NCI-H146 treated with DMSO at 0.1 percent for 48 hours (cell line): ENCODE results near the gene RNASE11.
A peak's percentile ranks its signal among the peaks of the same experiment; 100 is the strongest.
"Not testable (repeated sequence)": the region's sequence is repeated elsewhere in the genome, so short reads cannot be mapped to it uniquely, and the experiment has no call there.

Experiments
- DNase-seq: peaks from one replicate; lab custom pipeline; 2025; ENCODE audit not compliant: unreplicated experiment; lab: John Stamatoyannopoulos, UW

The RNASE11 gene

GRCh38 chr14:20614038-20614840 lies 26.4 kb upstream of the RNASE11 start:
- no peak for DNase-seq

GRCh38 chr14:20613094-20614037 lies 25.6 kb upstream of the RNASE11 start:
- peak; percentile 95 for DNase-seq

GRCh38 chr14:20612403-20612802 lies 24.6 kb upstream of the RNASE11 start:
- no peak for DNase-seq

- no peak for DNase-seq
Observed at GRCh38 chr14:20611277-20611676, 23.5 kb upstream of the RNASE11 start.

GRCh38 chr14:20610002-20610765 lies 22.4 kb upstream of the RNASE11 start:
- peak; percentile 58 for DNase-seq

- peak; percentile 67 for DNase-seq
Observed at GRCh38 chr14:20609215-20610001, 21.6 kb upstream of the RNASE11 start.

- no peak for DNase-seq
Observed at GRCh38 chr14:20608383-20609110, 20.7 kb upstream of the RNASE11 start.

GRCh38 chr14:20607617-20608016 lies 19.8 kb upstream of the RNASE11 start:
- DNase-seq = no peak

GRCh38 chr14:20606902-20607242 lies 19.1 kb upstream of the RNASE11 start:
- DNase-seq = no peak

- DNase-seq = no peak
Observed at GRCh38 chr14:20606190-20606901, 18.5 kb upstream of the RNASE11 start.

GRCh38 chr14:20603813-20604690 lies 16.3 kb upstream of the RNASE11 start:
- DNase-seq = no peak

- no peak for DNase-seq
Observed at GRCh38 chr14:20602583-20602982, 14.8 kb upstream of the RNASE11 start.

- no peak for DNase-seq
Observed at GRCh38 chr14:20601522-20601921, 13.7 kb upstream of the RNASE11 start.

- DNase-seq = no peak
Observed at GRCh38 chr14:20597108-20597507, 9.3 kb upstream of the RNASE11 start.

- not testable (repeated sequence) for DNase-seq
Observed at GRCh38 chr14:20595726-20596125, 7.9 kb upstream of the RNASE11 start.

GRCh38 chr14:20592574-20592973 lies 4.8 kb upstream of the RNASE11 start:
- no peak for DNase-seq

GRCh38 chr14:20591235-20591634 lies 3.4 kb upstream of the RNASE11 start, which contains the start of gene RNASE12:
Gene RNASE12 (minus strand): TSS chr14:20591376. CDS start chr14:20590723, 653 bp downstream.
- no peak for DNase-seq

GRCh38 chr14:20583908-20584307 lies 3.9 kb downstream of the RNASE11 start:
- DNase-seq = no peak
